ENCODE measurements around the gene AKTIP.

Gene AKTIP

DNA sequence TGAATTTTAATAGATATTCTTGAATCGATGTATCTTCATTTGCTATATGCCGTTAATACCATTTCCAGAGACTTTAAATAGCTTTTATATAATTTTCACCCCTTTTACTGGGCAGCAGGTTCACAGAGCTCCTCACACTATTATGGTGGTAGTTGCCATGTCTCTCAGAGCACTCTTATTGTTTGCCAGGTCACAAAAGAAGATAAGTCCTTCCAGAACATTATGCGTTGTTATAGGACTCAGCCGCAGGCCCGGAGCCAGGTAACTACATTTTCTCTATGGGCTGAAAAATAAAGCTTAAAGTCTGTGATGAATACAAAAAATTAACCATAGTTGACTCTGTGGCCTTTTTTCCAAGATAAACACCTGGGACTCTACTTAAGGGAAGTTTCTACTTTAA lies 24.0 kb downstream of the AKTIP start:
- DNase-seq (ENCODE audit: low spot score): no peak

DNA sequence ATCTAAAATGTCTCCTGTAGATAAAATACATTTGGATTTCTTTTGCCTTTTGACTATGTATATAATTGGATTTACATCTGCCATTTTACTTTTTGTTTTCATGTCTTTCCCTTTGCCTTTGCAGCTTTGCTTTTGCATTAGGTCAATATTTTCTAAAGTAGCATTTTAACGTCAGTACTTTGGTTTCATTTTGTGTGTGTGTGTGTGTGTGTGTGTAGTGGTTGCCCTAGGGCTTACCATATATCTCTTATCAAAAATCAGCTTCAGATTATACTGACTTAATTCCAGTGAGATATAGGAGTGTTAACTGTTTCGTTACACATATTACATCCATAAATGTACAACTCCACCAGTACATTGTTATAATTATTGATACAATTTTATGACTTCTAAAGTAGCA lies 26.1 kb downstream of the AKTIP start:
- DNase-seq (ENCODE audit: low spot score): no peak

DNA sequence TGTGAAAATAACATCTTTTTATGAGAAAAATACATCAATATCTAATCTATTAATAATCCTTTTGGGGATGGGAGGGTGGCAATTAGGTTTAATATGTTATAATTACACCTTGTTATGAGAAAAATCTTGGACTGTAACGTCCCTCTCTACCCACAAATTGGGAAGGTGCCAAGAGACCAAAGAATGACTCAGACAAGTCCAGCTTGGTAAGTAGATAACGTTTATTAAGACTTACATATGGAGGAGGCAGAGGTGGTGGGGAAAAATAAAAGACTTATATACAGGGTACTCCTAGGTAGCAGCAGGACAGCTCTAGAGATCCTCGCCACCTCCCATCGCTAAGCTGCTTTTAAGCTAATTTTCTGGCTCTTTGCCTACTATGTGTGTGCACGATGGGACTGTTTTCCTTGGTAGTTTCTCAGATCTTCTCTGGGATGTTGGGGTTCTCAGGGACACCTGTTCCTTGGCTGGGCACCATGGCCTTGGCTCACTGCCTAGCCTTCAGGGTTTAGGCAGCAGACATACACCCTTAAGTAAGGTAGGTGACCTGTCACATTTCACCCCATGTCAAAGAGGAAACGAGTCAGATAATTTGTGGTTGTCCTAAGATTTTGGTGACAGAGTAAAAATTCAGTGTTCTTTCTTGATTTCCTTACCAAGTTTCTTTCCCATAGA lies 37.3 kb downstream of the AKTIP start:
- DNase-seq (ENCODE audit: low spot score): no peak

- DNase-seq (ENCODE audit: low spot score): no peak
Measured at GRCh38 chr16:53458635-53459034, 44.4 kb downstream of the AKTIP start.

- DNase-seq (ENCODE audit: low spot score): no peak
Measured at GRCh38 chr16:53457670-53458069, 45.3 kb downstream of the AKTIP start.

GRCh38 chr16:53456625-53457024 lies 46.4 kb downstream of the AKTIP start:
- no peak for DNase-seq (ENCODE audit: low spot score)

DNA sequence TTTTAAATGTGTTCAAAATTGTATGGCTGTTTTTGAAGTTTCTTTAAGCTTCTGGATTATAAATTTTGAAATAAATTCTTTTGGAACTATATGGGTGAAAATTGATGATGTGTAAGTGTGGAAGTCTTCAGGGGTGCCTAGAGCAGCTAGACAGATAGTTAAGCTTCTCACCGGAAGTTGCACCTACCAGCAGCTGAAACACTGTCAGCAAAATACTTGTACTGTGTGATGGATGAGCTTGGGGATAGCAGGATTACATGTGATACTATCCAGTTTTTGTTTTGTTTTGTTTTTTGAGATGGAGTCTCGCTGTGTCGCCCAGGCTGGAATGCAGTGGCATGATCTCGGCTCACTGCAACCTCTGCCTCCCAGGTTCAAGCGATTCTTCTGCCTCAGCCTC lies 49.1 kb downstream of the AKTIP start:
- no peak for DNase-seq (ENCODE audit: low spot score)

DNA sequence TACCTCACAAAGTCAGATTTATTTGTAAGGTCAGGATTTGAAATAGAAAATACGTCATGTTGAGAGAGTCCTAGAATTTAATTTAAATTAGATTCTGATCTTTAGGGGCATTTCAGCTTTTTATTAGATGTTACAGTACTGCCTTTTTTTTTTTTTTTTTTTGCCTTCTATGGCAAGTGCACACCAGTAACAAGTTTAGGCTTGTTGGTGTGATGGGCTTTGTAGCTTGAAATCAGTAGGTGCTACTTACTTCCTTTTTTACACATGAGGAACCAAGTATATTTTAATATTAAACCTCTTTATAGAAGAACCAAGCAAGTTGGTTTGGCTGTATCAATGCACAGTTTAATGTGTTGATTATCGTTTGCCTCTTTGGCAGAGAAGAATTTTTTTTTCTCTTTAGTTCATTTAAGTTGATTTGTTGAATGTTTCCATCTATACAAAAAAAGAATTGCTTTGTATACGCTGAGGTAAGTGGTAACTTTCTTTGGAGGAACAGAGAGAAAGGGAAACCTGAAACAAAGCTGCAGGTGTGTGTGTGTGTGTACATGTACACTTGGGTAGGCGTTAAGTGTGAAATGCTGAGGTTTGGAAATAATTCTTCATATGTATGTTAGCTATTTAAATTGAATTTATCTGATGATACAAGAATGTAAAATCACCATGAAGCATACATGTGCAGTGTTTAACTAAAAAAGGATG lies 53.0 kb downstream of the AKTIP start:
- no peak for DNase-seq (ENCODE audit: low spot score)

DNA sequence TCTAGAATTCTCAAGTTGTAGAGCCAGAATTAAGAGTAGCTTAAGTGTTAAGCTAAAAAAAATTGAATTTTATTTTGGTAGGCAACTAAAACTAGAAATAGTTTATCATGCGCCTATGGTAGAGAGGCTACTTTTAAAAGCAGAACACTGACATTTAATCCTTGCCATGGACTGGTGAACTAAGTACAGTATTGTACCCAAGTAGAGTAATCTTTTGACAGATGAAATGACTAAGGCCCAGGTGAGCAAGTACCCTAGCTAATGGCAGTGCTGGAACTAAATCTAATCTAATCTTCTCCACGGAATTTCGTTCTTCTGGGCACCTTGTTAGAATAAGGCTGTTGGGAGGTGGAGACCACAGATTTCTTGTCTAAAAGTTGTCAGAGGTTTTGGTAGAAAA lies 56.9 kb downstream of the AKTIP start:
- no peak for DNase-seq (ENCODE audit: low spot score)

GRCh38 chr16:53445534-53445933 lies 57.5 kb downstream of the AKTIP start:
- no peak for DNase-seq (ENCODE audit: low spot score)
